HG03175 (cell line): ENCODE results near the gene ILK.

ENCODE experiments used
- ATAC-seq: cut with Tn5 transposase; IDR thresholded peaks from one replicate; pipeline ENCODE4 v1.9.1; 2021; ENCODE audit warnings: mild to moderate bottlenecking, moderate library complexity; ENCODE audit not compliant: unreplicated experiment

Gene ILK

DNA sequence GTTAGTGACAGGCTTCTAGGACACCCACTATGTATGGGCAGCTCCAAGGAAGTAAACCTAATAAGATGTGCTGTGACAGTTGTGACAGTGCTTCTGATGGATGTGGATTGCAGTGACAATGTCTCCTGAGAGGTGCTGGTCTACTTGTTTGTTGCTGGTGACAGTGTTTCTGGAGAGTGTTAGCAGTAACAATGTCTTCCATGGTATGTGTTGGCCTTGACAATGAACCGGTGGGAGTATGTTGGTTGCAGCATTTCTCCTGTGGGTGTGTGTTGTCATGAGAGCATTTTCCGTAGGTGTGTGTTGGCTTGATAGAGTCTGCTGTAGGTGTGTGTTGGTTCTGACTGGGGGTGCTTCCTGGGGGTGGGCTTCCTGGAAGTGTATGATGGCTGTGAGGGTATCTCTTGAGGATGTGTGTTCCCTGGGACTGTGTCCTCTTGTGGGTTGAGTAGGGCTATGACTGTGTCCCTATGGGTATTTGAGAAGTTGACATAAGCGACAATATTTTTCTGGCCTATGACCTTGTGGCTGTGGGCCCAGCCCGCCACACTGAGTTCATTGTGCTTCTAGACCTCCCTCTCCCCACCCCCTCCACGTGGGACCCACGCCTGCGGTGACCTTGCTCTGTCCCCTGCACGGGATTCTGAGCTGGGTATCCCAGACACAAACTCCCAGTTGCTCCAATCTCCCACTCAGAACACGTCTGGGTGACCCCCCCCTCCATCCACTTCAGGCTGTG, 50.9 kb downstream of the ILK start:
- no peak for ATAC-seq

DNA sequence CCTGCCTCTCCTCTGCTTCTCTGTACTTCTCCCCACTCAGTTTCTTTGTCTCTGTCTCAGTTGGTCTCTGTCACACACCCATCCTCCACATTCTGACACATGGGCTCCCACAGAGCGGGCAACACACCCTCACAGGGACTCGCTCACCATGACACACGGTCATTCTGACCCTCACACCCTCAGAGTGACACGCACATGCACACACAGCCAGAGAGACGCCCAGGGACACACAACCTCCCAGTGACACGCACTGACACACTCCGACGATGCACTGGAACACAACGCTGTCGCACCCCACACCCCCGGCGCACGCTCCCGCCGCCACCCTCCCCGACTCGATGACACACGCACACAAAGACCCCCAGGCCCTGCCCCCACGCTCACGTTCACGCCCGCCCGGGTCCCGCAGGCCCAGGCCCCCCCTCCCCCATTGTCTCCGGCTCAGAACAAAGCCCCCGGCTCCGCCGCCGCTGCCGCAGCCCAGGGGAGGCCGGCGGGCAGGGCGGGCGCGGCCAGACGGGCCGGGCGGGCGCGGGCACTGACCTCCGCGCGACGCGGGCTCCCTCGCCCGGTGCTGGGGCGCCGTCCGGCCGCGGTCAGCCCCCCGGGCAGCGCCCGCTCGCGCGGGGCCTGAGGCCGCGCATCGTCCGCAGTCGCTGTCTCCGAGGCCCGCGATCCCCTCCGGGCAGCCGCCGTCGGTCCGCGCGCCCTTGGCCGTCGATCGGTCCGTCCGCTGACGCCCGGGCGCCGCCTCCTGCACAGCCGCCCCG, 51.6 kb downstream of the ILK start:
- no peak for ATAC-seq

GRCh38 chr11:6655790-6656583, 52.4 kb downstream of the ILK start, which contains the start of gene DCHS1:
TSS of gene DCHS1 (minus strand) at chr11:6655809. CDS start at chr11:6641613, 14,196 bp downstream.
- ATAC-seq, result no peak

GRCh38 chr11:6656584-6656915, 53.0 kb downstream of the ILK start:
- ATAC-seq, result no peak

DNA sequence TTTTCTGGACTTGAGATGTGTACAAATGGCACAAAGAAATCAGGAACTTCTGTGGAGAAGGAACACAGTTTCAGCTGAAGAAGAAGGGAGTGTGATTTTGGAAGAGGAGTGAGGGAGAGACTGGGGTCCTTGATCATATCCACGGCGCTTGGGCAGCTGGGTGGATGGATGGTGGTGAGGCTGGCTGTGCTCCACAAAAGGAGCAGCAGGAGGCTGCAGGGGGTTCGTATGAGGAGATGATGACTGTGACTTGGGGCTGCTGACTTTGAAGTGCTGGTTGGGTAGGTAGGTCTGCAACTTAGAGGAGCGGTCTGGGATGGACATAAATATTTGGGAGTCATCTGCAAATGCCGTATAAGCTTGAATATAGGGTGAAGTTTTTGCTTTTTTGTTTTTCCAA, 53.4 kb downstream of the ILK start:
- no peak for ATAC-seq

GRCh38 chr11:6657346-6657745, 53.8 kb downstream of the ILK start:
- no peak for ATAC-seq

DNA sequence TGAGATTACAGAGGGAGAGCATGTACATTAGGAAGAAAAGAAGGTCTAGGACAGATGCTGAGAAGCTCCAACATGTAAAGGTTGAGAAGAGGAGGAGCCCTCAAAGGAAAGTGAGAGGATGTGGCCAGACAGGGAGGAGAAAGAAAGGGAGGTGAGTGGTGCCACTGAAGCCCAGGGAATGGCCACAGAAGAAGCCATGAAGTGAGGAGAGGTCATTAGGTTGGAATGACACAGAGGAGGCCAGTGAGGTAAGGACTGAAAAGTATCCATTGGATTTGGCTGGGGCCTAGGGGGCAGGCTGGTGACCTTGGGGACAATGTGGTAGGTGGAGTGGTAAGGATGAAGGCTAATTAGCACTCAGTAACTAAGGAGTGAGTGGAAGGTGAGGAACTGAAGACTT, 55.1 kb downstream of the ILK start:
- ATAC-seq, result no peak
